GM10248 (cell line): ENCODE data around the gene ARIH1.

ENCODE experiments used
- CTCF ChIA-PET: fragments of 300-600 bp; sonication (Branson Sonifier 250); formaldehyde crosslinking; extraction: SDS; loops from one replicate; lab custom pipeline; 2021; ENCODE audit warnings: antibody characterized with exemption; lab: Yijun Ruan, JAX
- POLR2A ChIA-PET: fragments of 350-650 bp; sonication (Branson Sonifier 250); formaldehyde crosslinking; extraction: SDS; loops from one replicate; lab custom pipeline; 2020; ENCODE audit warnings: antibody characterized with exemption; lab: Yijun Ruan, JAX
- DNase-seq: peaks from one replicate; pipeline ENCODE4 v3.0.0; 2012; ENCODE audit errors: extremely low spot score
- CTCF ChIP-seq: IDR thresholded peaks from 2 replicates; pipeline ENCODE4 v1.5.1; 2012; ENCODE audit warnings: mild to moderate bottlenecking, low read depth; ENCODE audit errors: extremely low read depth, missing control alignments, control extremely low read depth

ARIH1 gene

DNA sequence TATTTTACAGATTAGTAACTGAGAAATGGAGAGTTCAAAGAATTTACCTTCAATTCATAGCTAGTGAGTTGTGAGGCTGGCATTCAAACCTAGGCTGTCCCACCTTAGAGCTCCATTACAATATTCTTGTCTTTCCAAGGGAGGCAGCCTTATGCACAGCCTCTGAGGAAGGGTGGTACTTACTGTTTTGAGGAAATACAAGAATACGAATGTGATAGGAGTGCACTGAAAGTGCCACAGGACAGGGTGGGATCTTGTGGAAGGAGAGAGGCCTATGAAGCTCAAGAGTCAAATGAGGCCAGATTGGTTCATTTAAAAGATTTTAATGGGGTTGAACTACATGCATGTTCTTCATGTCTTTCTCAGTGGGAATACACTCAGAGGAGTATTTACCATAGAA, 86.3 kb downstream of the ARIH1 start:
- no peak for DNase-seq
- TF ChIP-seq CTCF, result no peak
- ChIA-PET CTCF (interaction anchor here (0.9 to 1.4 kb wide), 2 partner anchors 10 to 40 kb away, joined by 3 read pairs; no protein-coding TSS in a partner anchor), POLR2A (interaction anchor here (0.6 kb wide), 1 partner anchor 227 kb away, joined by 3 read pairs; no protein-coding TSS in a partner anchor)

DNA sequence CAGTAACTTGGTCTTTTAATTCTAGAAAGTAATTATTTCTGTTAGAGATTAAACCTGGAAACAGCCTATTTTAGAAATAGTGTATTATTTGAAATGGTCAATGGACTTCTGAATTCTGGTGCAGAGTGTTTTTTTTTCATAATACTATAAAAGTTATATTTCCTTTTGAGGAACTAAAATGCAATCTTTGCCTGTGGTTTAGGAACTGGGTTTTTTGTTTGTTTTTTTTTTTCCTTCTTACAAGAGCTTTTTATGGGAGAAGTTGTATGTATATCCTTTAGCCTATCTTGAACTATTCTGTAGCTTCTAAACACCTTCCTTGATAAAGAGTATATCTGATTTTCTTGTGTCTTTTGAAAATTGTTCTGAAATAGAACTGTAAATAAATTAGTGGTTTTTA, 88.3 kb downstream of the ARIH1 start:
- ChIA-PET POLR2A (no interaction called here), CTCF (interaction anchor here (0.7 to 1.4 kb wide), 2 partner anchors 38 to 100 kb away, joined by 3 to 4 read pairs; no protein-coding TSS in a partner anchor)
- no peak for TF ChIP-seq CTCF
- DNase-seq, result no peak

- no peak for TF ChIP-seq CTCF
- ChIA-PET POLR2A (no interaction called here), CTCF (interaction anchor here (0.7 to 1.4 kb wide), 2 partner anchors 37 to 100 kb away, joined by 3 to 4 read pairs; no protein-coding TSS in a partner anchor)
- DNase-seq, result no peak
Measured at GRCh38 chr15:72562878-72563277, 88.7 kb downstream of the ARIH1 start.

DNA sequence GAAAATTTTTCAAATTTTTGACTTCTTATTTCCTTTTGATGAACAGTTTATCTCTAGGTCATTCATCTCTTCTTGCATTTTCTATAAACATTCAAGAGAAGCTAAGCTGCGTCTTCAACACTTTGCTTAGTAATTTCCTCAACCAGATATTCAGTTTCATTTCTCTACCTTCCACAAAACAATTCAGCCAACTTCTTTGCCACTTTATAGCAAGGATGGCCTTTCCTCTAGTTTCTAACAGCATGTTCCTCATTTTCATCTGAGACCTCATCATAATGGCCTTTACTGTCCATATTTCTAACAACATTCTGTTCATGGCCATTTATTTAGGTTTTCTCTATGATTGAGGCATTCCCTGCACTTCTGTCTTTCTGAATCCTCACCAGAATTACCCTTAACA, 90.0 kb downstream of the ARIH1 start:
- CTCF ChIA-PET, result no interaction called here
- POLR2A ChIA-PET, result no interaction called here
- DNase-seq, result no peak
- no peak for TF ChIP-seq CTCF

DNA sequence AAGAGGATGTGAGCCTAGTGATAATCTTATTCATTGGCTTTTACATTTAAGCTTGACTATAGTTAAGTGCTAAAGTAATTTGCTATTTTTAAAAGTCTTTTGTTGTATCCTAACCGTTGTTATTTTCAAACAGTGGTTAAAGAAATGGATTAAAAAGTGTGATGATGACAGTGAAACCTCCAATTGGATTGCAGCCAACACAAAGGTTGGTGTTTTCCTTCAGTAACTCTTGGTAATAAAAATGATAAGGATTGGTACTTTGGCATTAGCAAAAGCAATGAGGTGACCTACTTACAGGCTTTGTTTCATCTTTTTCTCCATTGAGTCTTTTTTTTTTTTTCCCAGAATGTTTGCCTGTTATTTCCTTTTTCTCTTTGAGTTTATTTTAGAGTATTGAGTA, 92.8 kb downstream of the ARIH1 start:
- TF ChIP-seq CTCF, result no peak
- ChIA-PET CTCF (interaction anchor here (1.1 kb wide), 1 partner anchor 16 kb away, joined by 3 read pairs; no protein-coding TSS in a partner anchor), POLR2A (no interaction called here)
- DNase-seq, result no peak

DNA sequence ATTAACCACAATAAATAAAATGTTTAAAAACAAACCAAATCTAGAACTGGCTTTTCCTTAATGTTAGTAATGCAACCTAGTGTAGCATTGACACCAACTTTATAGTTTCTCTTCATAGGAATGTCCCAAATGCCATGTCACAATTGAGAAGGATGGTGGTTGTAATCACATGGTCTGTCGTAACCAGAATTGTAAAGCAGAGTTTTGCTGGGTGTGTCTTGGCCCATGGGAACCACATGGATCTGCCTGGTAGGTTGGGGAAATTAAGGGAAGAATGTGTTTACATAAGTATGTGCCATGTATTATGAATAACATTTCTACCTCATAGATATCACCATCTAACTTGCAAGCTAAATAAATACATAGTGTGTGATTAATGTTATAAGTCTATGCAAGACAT, 95.9 kb downstream of the ARIH1 start:
- ChIA-PET CTCF (no interaction called here), POLR2A (no interaction called here)
- DNase-seq, result no peak
- no peak for TF ChIP-seq CTCF
